HG03354 (cell line): Measurements from ENCODE around the gene LAMA2.

Experiments used
- ATAC-seq: cut with Tn5 transposase; IDR thresholded peaks from one replicate; pipeline ENCODE4 v1.9.1; 2021; ENCODE audit warnings: mild to moderate bottlenecking; ENCODE audit not compliant: unreplicated experiment, poor library complexity, severe bottlenecking

Gene LAMA2

DNA sequence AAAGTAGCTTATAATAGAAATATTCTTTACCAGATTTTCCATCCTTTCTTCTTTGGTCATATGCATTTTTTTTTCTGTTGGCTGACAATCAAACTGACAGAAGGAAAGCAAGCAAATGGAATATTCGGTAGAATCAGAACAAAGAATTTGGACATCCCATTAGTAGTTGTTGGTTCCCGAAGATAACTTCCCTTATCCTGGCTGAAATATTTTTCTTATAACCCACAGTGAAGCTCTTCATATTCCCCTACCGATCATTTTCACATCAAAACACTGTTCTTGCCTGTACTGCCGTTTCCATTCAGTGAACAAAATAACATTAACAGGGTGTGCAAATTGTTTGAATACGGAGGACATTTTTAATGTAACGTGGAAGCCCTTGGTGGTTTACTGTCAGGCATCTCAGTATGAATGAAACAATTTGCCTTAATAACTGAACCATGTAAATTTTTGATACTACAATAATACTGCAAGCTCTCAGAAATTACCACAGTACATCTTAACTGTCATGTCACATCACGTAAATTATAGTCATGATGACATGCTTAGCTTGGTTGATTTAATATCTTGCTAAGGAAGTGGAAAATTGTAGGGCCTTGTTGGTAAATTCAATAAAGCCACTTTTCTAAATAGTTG lies 311.5 kb downstream of the LAMA2 start:
- no peak for ATAC-seq

GRCh38 chr6:129195161-129195560 lies 312.2 kb downstream of the LAMA2 start:
- ATAC-seq: no peak

DNA sequence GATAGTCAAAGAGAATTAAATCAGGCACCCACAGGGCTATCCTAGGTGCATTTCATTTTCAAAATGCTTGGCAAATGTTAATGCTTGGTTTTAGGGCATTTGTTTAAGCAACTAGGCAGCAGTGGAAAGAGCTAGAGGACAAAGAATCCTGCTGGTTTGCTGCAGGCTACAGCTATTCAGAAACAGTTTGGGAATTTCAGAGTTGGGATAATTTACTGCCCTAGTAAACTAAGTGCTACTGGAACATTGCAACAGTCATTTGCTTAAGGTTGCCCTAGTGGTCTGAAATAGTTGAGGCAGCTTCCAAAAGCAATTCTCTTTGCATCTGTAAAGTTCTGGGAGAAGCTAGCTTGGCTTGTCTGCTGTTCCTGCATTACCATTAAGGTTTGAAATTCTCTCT lies 312.7 kb downstream of the LAMA2 start:
- no peak for ATAC-seq

GRCh38 chr6:129197154-129197553 lies 314.2 kb downstream of the LAMA2 start:
- no peak for ATAC-seq

DNA sequence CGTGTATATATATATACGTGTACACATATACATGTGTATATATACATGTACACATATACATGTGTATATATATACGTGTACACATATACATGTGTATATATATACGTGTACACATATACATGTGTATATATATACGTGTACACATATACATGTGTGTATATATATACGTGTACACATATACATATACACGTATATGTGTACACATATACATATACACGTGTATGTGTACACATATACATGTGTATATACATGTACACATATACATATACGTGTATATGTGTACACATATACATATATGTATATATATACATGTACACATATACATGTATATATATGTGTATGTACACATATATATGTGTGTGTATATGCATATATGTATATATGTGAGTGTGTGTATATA lies 317.2 kb downstream of the LAMA2 start:
- no peak for ATAC-seq

DNA sequence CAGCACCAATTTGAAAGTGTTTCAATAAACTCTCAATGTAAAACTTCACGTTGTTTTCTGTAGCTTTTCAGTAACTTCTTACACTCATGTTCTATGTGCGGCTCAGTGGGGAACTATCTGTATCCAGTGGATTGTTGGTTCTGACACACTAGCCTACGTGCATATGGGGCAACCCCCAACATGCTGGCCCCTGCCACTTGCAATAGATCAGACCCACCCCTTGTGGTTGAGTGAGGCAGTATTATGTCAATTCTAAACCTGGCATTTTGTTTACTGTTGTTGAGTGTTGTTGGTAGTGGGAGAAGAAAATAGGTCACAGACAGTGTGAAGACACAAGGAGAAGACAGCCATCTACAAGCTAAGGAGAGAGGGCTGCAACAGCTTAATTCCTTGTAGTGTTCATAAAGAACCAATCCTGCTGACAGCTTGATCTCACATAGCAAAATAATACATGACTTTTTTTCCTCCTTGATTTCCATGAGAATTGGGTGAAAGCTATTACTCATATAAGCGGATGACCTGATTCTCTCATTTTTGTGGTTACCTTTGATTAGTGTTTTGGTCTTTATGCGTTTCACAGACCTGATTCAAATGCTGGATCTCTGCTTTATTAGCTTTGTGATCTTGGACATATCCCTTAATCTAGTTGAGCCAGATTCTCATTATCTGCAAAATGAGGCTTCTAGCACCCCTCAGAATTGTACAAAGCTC lies 320.4 kb downstream of the LAMA2 start:
- ATAC-seq: no peak

- no peak for ATAC-seq
Measured at GRCh38 chr6:129206821-129207220, 323.9 kb downstream of the LAMA2 start.

DNA sequence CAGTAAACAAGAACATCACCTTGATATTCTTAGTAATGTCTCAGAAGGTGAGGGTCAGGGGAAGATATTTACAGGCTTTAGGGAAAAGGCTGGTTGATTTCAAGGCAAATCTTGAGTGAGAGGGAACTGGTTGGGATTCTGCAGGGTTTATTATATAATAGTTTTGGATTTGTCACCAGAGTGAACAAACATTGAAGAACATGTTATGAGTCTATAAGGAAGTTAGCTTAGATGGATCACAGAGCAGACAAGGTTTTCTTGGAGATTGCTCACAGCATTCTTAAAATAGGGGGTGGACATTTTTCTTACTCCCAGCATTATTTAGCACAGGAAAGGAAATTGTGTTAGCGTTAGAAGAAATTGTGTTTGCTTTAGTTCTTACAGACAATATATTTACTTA lies 324.9 kb downstream of the LAMA2 start:
- ATAC-seq: no peak

DNA sequence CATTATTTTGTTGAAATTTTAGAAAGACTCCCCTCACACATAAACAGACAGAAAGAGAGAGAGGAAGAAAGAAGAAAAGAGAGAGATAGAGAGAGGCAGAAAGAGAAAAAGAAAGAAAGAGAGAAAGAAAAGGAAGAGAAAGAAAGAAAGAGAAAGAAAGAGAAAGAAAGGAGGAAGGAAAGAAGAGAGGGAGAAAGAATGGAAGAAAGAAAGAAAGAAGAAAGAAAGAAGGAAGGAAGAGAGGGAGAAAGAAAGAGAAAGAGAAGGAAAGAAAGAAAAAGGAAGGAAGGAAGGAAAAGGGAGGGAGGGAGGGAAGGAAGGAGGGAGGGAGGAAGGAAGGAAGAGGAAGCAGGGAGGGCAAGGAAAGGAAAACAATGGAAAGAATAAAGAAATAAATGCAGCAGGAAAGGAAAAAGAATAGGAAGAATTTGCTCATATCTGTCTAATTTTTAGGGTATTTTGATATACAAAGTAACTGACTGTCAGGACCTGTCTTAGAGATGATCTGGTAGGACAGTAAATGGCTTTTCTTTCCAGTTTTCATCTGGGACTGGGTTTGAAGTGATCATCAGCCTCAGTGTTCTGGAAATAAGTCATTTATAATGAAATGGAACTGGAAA lies 325.6 kb downstream of the LAMA2 start:
- ATAC-seq: no peak

- ATAC-seq: no peak
Measured at GRCh38 chr6:129209355-129209754, 326.4 kb downstream of the LAMA2 start.

- ATAC-seq: no peak
Measured at GRCh38 chr6:129210684-129211083, 327.7 kb downstream of the LAMA2 start.

- ATAC-seq: no peak
Measured at GRCh38 chr6:129211626-129212025, 328.7 kb downstream of the LAMA2 start.

GRCh38 chr6:129212081-129212480 lies 329.1 kb downstream of the LAMA2 start:
- no peak for ATAC-seq

DNA sequence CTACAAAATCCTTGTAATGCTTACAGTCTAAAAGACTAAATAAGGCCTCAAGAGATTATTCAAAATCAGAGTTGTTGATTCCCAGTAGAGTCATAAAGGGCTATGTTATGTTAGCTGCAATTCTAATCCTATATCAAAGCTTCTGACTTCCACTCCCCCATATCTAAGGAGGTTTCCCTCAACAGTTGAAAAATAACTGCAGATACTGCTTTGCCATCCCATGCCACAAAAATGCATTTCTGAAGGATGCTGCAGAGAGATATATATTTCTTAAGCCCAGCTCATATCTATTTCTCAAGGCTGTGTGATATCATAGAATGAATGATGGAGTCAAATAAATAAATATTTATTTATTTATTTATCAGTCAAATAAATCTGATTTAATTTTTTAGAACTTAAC lies 332.3 kb downstream of the LAMA2 start:
- ATAC-seq: no peak

DNA sequence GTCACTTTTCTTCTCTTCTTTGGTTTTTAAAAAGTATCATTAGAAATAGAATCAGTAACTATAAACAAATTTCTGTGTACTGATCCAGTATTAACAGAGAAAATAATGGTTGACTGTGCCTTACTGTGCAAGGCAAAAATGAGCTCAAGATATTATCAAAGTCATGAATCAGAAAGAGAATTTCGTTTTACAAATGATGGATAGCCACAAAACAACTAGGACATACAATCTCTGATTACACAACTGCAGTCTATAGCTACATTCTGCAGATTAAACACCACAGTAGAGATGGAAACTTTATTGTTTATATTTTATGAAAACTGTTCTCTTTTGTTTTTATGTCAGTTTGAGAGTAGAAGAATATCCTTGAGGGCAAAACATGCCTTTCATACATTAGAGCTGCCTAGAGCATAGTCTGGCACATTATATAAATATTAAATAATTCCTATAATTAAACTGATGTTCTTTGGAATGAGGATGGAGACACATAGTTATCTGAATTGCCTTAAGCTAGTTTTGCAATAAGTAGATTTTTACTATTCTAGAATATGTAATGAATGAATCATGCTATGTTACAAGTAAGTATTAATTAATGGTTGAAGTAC lies 333.1 kb downstream of the LAMA2 start:
- ATAC-seq: no peak

DNA sequence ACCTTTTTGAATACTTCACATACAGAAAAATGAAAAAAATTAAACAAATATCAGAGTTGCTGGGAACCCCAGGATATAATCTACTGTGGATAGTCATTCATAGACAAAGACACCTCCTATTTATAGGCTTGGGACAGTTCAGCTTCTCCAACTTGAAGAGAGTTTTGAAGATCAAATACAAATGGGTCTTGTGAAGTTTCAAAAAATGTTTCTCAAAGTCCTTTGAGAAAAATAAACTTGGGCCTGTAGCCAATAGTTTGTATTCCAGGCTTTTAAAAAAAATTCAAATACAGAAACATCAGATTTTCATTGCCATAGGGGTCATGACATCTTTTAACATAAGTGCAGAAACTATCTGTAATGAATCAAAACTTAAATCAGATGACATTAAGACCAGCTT lies 334.8 kb downstream of the LAMA2 start:
- ATAC-seq: no peak

- ATAC-seq: peak; percentile 54
Measured at GRCh38 chr6:129233458-129234134, 350.7 kb downstream of the LAMA2 start.

DNA sequence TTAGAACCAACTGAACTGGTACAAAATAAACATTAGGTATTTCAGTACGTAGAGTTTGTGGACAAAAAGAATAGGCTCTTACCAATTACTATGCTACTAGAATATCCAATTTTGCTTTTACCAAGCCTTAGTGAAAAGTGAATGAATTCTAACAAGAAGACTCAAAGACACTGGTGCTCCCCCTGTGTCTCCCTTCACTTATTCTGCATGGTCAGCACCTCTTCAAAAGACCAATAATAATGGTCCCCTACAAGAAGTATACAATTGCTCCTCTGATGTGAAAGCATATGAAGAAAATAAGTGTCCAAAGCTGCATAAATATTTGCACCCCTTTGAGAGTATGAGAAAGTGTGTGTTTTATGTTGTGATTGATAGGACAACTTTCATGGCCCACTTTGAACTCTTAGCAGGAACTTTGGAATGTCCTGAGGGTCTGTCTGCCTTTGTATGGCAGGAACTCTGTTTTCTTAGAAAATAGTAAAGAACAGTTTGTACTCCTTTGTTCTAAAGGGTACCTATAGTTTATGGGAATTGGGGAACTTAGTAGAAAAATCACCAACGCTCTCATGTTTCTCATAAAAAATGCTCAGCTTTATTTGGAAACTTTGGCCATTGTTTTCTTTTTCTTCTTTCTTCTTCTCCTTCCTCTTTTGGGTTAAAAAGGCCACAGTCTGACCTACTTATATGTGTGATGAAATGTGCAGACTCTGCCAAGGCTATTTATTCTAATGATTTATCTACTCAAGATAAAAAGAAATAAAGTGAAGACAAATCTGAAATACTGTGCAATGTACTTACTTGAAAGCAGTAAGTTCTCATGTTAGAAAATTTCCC lies 352.4 kb downstream of the LAMA2 start:
- no peak for ATAC-seq

GRCh38 chr6:129236001-129236517 lies 353.1 kb downstream of the LAMA2 start:
- peak; percentile 89 for ATAC-seq
